Pancreas (tissue), 10 donors: ENCODE results near the gene DDX1. TPM values are rescaled to one million over a fixed set of nuclear protein-coding genes. Genes with fewer than 3 reads are reported as not detected.
"Not testable (repeated sequence)": the region's sequence is repeated elsewhere in the genome, so short reads cannot be mapped to it uniquely, and the experiment has no call there.

ENCODE experiments used
- ATAC-seq, 4 donors: fragments of 200-7000 bp; cut with Tn5 transposase; one replicate each; pipeline versions ENCODE4 v1.8.0 to v1.9.1; 2020; ENCODE audit warnings: mild to moderate bottlenecking in 4 of 4, moderate library complexity in 4 of 4
- DNase-seq, 6 donors: peaks; one replicate each; pipeline ENCODE4 v3.0.0-alpha.2; 2020
- FAIRE-seq: peaks from 2 replicates; lab custom pipeline; 2012; peaks lifted over from hg19 to GRCh38; lab: Jason Lieb, UNC
- H3K27ac ChIP-seq, 4 donors: fragments of 200-600 bp; sonication (generic); 1 replicate in 3 of 4; 2 replicates in 1 of 4; pipeline versions ENCODE4 v1.5.0 to v1.8.0; 2020
- H3K27me3 ChIP-seq, 4 donors: fragments of 200-600 bp; one replicate each; pipeline ENCODE4 v1.8.0; 2021
- H3K36me3 ChIP-seq, 3 donors: fragments of 200-600 bp; sonication (generic) in 1 of 3; one replicate each; pipeline versions ENCODE4 v1.5.0 to v1.8.0; 2020 to 2021
- H3K4me1 ChIP-seq, 3 donors: fragments of 200-600 bp; one replicate each; pipeline ENCODE4 v1.8.0; 2021
- H3K4me3 ChIP-seq, 4 donors: fragments of 200-600 bp; sonication (generic) in 2 of 4; one replicate each; pipeline versions ENCODE4 v1.5.0 to v1.8.0; 2020 to 2021
- H3K9me3 ChIP-seq, 4 donors: fragments of 200-600 bp; one replicate each; pipeline ENCODE4 v1.8.0; 2021
- WGBS, 2 donors: extraction: QIAGEN DNeasy Blood & Tissue Kit; methylation state at CpG; one replicate each; pipeline ENCODE4 v1.1.7; 2013; 5-methylcytosine and 5-hydroxymethylcytosine counted together
- intact Hi-C, 3 donors: fragments of 100-400 bp; cut with DNase I; formaldehyde crosslinking; loops; one replicate each; pipeline versions ENCODE4 v1.11.1 to v1.14.2; 2022
- polyA plus RNA-seq, 2 donors: library from polyadenylated mRNA; stranded (reverse); fragments of 200-250 nt; gene quantifications; one replicate each; pipeline ENCODE4 v1.2.3, GENCODE V29; 2013
- total RNA-seq, 6 donors: library from RNA; stranded (reverse); fragmentation: NEBNext Ultra II Directional in 4 of 6; extraction: Animal tissue kit (Norgen Biotek cat#: 25700) in 4 of 6; gene quantifications; one replicate each; pipeline versions ENCODE4 v1.2.1 to v1.2.4, GENCODE V29; 2021 to 2023
- TF ChIP-seq, protein P1 (sequence below), 4 donors: fragments of 200-600 bp; sonication (generic) in 3 of 4; IDR thresholded peaks; one replicate each; pipeline versions ENCODE4 v1.5.0 to v1.8.0; 2021; ENCODE audit warnings: antibody characterized with exemption in 4 of 4
- donor health status: healthy with polysubstance abuse.
- donor health status: DM: no; HTN: no; CAD: no; lungs with moderate emphysema.
- donor health status: DM: no; HTN: no; CAD: no.
- donor health status: control.
- donor health status: control.
- donor health status: Bipolar disorder and iron deficiency.
- donor health status: DM: yes; HTN: yes; CAD: no.
- donor health status: DM: no; HTN: no; CAD: no.
- donor health status: DM: no; HTN: no; CAD: no.
- donor health status: DM: yes; HTN: yes; CAD: no.

DDX1 gene
- total and polyA plus RNA-seq, 8 donors = 25.5 to 55.1 (median 43.1) TPM

DNA sequence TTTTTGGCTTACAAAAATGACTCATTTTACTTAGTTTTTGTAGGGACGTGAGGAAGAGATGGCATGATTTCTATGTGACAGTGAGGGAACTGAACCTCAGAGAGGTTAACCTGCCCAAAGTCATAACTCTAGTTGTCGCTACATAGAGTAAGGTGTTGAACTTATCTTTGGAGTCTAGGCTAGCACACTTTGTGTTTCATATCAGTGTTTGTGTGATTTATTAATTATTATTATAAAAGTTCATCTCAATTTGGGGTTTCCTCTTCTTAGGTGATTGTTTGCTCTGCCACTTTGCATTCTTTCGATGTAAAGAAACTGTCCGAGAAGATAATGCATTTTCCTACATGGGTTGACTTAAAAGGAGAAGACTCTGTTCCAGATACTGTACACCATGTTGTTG is 28.3 kb downstream of the DDX1 start:
- Histone ChIP-seq H3K9me3 (no peaks in the 10 kb centered on the region), H3K4me3 (no peak overlapping the region), H3K27me3 (no peaks in the 10 kb centered on the region), H3K36me3 (peaks cover 0 to 46% (median 18%) of the 10 kb centered on the region in 3 donors), H3K27ac (no peak overlapping the region), H3K4me1 (peaks cover 0 to 6% (median 0%) of the 10 kb centered on the region in 3 donors)
- FAIRE-seq = no peak
- 93 to 95% methylated on average over 4 of the region's 4 CpGs for WGBS, 2 donors
- DNase-seq = no peak
- no peak for ATAC-seq
- TF ChIP-seq, protein P1, sequence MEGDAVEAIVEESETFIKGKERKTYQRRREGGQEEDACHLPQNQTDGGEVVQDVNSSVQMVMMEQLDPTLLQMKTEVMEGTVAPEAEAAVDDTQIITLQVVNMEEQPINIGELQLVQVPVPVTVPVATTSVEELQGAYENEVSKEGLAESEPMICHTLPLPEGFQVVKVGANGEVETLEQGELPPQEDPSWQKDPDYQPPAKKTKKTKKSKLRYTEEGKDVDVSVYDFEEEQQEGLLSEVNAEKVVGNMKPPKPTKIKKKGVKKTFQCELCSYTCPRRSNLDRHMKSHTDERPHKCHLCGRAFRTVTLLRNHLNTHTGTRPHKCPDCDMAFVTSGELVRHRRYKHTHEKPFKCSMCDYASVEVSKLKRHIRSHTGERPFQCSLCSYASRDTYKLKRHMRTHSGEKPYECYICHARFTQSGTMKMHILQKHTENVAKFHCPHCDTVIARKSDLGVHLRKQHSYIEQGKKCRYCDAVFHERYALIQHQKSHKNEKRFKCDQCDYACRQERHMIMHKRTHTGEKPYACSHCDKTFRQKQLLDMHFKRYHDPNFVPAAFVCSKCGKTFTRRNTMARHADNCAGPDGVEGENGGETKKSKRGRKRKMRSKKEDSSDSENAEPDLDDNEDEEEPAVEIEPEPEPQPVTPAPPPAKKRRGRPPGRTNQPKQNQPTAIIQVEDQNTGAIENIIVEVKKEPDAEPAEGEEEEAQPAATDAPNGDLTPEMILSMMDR (IDR thresholded peaks at IDR 0.05) = no peak
- intact Hi-C loops = no loop called here

DNA sequence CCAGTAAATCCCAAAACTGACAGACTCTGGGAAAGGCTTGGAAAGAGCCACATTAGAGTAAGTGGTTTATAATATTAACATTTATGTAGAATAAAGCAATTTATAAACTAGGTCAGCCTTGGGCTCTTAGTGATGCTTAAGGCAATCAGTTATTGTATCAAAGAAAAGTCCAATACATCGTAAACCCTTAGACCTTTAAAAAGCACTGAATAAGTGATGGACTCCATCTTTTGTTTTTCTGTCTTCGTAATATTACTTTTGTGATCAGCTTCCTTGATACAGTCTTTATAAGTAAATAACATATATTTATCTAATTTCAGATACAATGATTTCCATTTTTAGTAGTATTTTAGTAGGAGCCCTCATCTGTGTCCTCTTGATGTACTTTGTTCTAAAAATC is 28.7 kb downstream of the DDX1 start:
- intact Hi-C loops = no loop called here
- ATAC-seq (no peak), DNase-seq (no peak), FAIRE-seq (no peak)
- H3K4me1 ChIP-seq = peaks cover 0 to 3% (median 0%) of the 10 kb centered on the region in 3 donors
- H3K9me3 ChIP-seq = no peaks in the 10 kb centered on the region
- TF ChIP-seq, protein P1 (IDR thresholded peaks at IDR 0.05) = no peak
- no peak overlapping the region for H3K4me3 ChIP-seq
- 97 to 98% methylated on average over 2 of the region's 2 CpGs for WGBS, 2 donors
- H3K27ac ChIP-seq = no peak overlapping the region
- peaks cover 0 to 48% (median 19%) of the 10 kb centered on the region in 3 donors for H3K36me3 ChIP-seq
- H3K27me3 ChIP-seq = no peaks in the 10 kb centered on the region

DNA sequence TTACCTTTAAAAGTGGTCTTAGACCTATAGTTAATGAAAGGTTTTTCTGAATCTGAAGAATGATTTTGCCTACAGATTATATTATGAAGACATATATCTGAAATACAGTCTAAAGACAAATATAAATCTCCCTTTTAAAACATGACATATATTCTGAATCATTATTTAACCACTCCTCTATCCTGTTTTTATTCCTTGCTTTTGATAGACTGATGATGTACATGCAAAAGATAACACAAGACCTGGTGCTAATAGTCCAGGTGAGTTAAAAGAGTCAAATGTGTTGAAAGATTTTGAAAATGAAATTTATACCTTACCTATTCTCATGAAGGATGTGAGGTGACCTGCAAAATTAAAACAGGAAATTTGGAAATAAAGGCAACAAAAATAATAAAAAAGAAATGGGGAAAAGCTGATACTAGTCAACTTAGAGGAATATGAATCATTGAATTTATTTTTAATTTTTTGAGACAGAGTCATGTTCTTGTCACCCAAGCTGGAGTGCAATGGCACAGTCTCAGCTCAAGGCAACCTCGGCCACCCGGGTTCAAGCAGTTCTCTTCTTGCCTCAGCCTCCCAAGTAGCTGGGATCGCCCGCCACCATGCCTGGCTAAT is 29.3 kb downstream of the DDX1 start:
- TF ChIP-seq, protein P1 (IDR thresholded peaks at IDR 0.05) = no peak
- WGBS, 2 donors = 98 to 99% methylated on average over 4 of the region's 4 CpGs
- ATAC-seq (no peak), DNase-seq (no peak), FAIRE-seq (no peak)
- Histone ChIP-seq H3K4me3 (no peak overlapping the region), H3K9me3 (no peaks in the 10 kb centered on the region), H3K27me3 (no peaks in the 10 kb centered on the region), H3K4me1 (no peaks in the 10 kb centered on the region), H3K27ac (no peak overlapping the region), H3K36me3 (peaks cover 0 to 52% (median 19%) of the 10 kb centered on the region in 3 donors)
- intact Hi-C loops = no loop called here

DNA sequence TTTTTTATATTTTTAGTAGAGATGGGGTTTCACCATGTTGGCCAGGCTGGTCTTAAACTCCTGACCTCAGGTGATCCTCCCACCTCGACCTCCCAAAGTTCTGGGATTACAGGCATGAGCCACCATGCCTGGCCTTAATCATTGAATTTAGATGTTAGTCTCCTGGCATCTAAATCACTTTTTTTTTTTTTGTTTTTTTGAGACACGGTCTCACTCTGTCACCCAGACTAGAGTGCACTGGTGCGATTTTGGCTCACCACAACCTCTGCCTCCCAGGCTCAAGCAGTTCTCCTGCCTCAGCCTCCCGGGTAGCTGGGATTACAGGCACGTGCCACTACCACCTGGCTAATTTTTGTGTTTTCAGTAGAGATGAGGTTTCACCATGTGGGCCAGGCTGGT is 29.8 kb downstream of the DDX1 start:
- peaks cover 0 to 50% (median 19%) of the 10 kb centered on the region in 3 donors for H3K36me3 ChIP-seq
- H3K27ac ChIP-seq, H3K27me3 ChIP-seq, ATAC-seq, FAIRE-seq, H3K4me3 ChIP-seq, intact Hi-C loops, DNase-seq, H3K4me1 ChIP-seq, H3K9me3 ChIP-seq: not testable (repeated sequence)
- 95 to 96% methylated on average over 5 of the region's 5 CpGs for whole genome bisulfite sequencing, 2 donors

DNA sequence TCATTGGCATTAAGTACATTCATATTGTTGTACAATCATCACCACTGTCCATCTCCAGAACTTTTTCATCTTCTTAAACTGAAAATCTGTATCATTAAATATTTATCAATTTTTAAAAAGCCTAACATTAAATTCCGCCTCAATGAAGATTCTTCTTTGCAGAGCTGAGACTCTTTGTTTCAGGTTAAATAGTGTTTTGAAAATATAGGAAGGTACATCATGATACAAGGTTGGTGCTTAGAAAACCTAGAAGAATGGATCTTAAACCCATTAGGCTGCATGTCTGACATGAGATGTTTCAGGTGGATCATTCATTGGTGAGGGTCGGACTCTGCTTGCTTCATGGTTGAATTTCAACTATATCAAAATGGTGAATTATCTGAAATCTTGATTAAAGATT is 30.5 kb downstream of the DDX1 start:
- FAIRE-seq = no peak
- ATAC-seq = no peak
- no peak overlapping the region for H3K27ac ChIP-seq
- H3K9me3 ChIP-seq = no peaks in the 10 kb centered on the region
- intact Hi-C loops = no loop called here
- no peaks in the 10 kb centered on the region for H3K27me3 ChIP-seq
- no peaks in the 10 kb centered on the region for H3K4me1 ChIP-seq
- TF ChIP-seq, protein P1 (IDR thresholded peaks at IDR 0.05) = no peak
- 96 to 97% methylated on average over 2 of the region's 2 CpGs for whole genome bisulfite sequencing, 2 donors
- DNase-seq = no peak
- H3K36me3 ChIP-seq = peaks cover 0 to 47% (median 19%) of the 10 kb centered on the region in 3 donors
- H3K4me3 ChIP-seq = no peak overlapping the region
